GM12872 (cell line): ENCODE results near the gene KAT8.

Source experiments
- TF ChIP-seq, protein P1 (sequence below): IDR thresholded peaks from 3 replicates; pipeline ENCODE4 v1.5.1; 2011; ENCODE audit warnings: low read depth, mild to moderate bottlenecking, low read length, moderate library complexity; ENCODE audit not compliant: insufficient read depth

Gene KAT8

DNA sequence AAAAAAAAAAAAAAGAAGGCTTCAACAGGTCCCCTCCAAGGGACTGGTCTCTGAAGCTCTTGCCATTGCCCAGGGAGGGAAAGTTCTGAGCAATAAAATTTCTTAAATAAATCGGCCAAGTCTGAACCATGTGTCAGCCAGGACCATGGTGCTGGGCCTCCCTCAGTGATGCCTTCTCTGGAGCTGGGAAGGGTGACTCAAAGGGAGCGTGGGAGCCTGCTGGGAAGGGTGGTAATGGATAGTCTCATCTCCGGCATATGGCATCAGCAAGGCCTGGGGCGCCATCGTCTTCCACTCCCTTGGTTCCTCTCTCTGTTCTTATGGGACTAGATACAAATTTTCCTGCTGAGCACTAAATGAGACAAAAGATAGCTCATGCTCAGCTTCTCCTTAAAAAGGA, 25.1 kb upstream of the KAT8 start:
- TF ChIP-seq, protein P1, sequence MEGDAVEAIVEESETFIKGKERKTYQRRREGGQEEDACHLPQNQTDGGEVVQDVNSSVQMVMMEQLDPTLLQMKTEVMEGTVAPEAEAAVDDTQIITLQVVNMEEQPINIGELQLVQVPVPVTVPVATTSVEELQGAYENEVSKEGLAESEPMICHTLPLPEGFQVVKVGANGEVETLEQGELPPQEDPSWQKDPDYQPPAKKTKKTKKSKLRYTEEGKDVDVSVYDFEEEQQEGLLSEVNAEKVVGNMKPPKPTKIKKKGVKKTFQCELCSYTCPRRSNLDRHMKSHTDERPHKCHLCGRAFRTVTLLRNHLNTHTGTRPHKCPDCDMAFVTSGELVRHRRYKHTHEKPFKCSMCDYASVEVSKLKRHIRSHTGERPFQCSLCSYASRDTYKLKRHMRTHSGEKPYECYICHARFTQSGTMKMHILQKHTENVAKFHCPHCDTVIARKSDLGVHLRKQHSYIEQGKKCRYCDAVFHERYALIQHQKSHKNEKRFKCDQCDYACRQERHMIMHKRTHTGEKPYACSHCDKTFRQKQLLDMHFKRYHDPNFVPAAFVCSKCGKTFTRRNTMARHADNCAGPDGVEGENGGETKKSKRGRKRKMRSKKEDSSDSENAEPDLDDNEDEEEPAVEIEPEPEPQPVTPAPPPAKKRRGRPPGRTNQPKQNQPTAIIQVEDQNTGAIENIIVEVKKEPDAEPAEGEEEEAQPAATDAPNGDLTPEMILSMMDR = no peak

DNA sequence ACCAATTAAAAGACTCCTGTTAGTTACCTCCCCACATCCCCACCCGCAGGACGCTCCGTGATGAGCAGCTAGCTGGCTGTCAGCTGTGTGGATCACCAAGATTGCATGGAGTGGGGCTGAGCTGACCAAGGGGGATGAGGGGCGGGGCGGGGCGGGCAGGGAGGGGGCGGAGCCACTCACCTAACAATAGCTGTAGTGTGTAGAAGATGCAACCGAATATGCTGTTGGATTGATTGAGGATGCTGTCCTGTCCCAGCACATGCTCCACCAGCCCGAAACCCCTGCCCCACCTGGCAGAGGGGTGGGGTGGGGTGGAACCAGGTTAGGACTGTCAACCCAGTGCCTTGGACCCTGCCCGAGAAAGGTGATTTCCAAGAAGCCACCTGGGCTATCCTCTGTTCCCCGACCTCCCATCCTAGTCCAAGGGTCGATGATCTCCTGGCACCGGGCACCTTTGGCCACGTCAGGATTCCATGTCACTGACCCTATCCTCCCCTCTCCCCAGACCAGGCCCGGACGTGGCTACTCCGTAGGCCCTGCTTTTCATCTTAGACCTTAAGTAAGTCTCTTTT, 24.2 kb upstream of the KAT8 start:
- TF ChIP-seq, protein P1 = no peak

DNA sequence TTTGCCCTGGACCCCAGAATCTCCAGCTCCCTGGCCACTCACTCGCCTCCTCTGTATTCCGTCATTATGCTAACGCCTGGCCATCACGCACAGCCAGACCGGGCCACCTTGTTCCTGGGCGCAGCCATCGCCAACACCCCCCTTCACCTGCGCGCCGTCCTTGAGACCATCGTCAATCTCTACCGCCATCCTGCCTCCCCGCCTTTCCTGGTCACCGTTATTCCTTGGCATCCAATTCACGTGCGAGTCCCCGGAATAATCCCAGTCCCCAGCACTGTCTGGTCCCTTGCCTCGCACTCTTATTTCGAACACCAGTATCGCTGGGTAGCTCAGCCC, 23.4 kb upstream of the KAT8 start:
- TF ChIP-seq, protein P1 = no peak

DNA sequence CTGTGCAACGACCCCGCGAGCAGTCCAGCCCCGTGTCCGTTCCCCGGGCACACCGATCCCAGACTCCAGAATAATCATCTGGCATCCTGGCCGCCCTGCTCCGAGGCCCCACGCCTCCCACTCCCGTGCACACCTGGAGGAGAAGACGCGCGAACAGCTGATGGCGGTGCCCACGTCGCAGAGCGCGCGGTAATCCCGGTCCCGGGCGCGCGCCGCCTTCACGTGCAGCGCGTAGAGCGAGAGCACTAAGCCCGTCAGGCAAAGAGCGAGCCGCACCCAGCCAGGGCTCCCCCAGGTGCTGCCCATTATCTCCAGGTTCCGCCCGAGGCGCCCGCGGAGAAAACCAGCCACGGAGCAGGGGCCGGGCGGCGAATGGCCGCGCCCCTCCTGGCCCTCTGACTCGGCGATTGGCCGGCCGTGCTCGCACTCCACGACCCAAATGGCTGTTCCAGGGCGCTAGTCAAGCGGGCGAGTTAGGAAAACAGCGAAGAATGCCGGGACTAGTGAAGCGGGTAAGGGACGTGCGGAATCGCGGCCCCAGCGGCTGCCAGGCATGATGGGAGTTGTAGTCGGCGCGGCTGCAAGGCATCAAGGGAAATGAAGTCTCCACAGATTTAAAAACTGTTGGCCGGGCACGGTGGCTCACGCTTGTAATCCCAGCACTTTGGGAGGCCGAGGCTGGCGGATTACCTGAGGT, 22.9 kb upstream of the KAT8 start, which contains the start of gene VKORC1:
Gene VKORC1, minus strand, starts transcription at position 374 of the 697 bp plus-strand sequence. Its CDS starts 68 bp downstream, at position 306.
- TF ChIP-seq, protein P1 = no peak

DNA sequence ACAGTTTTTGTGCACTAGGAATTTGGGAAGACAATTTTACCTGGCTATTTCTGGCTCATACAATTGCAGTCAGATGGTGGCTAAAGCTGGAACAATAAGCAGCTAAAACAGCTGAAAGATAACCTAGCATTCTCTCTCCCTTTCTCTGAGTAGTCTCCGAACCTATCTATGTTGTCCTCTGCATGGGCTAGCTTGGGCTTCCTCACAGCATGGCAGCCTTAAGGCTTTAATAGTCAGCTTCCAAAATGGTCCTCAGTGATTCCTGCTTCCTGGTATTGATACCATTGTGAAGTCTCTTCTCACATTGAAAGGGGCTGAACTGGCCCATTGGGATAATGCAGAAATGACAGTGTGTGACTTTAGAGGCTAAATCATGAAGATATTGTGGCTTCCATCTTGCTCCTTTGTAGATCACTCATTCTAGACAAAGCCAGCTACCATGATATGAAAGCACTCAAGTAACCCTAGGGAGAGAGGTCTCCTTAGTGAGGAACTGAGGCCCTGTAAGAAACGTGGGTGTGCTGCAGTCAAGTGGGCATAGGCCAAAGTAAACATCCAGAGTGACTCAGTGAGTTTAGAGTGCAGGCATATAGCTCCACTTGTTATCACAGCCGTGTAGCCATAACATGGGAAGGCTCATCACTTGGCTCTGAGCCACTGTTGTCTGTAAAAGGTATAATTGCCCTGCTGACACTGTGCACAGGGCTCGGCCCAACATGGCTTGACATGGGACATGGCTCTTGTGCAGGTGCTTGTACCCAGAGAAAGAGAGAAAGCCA, 17.4 kb upstream of the KAT8 start:
- TF ChIP-seq, protein P1 = no peak

DNA sequence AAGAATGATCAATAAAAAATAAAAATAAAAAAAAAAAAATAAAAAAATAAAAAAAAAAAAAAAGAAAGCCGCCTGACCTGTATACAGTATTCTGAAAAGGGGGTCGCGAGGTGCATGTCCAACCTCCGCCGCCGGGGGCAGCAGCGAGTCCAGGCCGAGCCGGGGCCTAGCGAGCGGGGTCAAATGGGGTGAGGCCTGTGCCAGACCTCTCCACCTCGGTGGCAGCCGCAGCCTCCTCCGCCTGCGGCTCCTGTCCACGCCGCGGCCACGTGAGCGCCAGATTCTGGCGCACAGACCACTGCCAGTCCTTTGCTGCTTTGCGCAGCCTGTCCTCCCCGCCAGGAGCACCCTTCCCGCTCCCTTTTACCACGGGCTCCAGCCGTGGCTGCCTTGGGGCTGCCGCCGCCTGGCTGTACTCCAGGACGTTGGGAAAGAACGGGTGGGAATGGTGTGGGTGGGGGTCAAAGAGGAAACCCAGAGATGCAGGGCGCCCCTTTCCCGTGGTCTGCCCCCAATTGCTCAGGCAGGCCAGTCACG, 11.7 kb upstream of the KAT8 start:
- TF ChIP-seq, protein P1 = peak; percentile 83
